Activated effector memory CD4-positive, alpha-beta T cell treated with anti-CD3 and anti-CD28 coated beads, Interleukin-2, amount 50 U/mL, for 16 hours (primary cell): ENCODE results near the gene LCAT.
A peak's percentile ranks its signal among the peaks of the same experiment; 100 is the strongest.
"Not testable (repeated sequence)": the region's sequence is repeated elsewhere in the genome, so short reads cannot be mapped to it uniquely, and the experiment has no call there.

Experiments
- DNase-seq: peaks from one replicate; pipeline ENCODE4 v3.0.0-alpha.2; 2020

The LCAT gene

GRCh38 chr16:67931712-67932461 lies 12.0 kb downstream of the LCAT start, which contains the start of gene CTRL:
Gene CTRL, minus strand, starts transcription at chr16:67931862. Its CDS starts 10 bp downstream, at chr16:67931852.
- DNase-seq = no peak

GRCh38 chr16:67930678-67931211 lies 13.2 kb downstream of the LCAT start:
- no peak for DNase-seq

GRCh38 chr16:67930191-67930590 lies 13.7 kb downstream of the LCAT start:
- DNase-seq = no peak

GRCh38 chr16:67928561-67929364 lies 15.2 kb downstream of the LCAT start:
- peak; percentile 91 for DNase-seq

- no peak for DNase-seq
Measured at GRCh38 chr16:67928147-67928546, 15.8 kb downstream of the LCAT start.

GRCh38 chr16:67927131-67927941 lies 16.6 kb downstream of the LCAT start:
- no peak for DNase-seq

- DNase-seq = no peak
Measured at GRCh38 chr16:67926181-67926750, 17.7 kb downstream of the LCAT start.

GRCh38 chr16:67924140-67924906 lies 19.6 kb downstream of the LCAT start:
- DNase-seq = no peak

GRCh38 chr16:67923414-67924116 lies 20.4 kb downstream of the LCAT start:
- DNase-seq = no peak

- DNase-seq = no peak
Measured at GRCh38 chr16:67922740-67923139, 21.2 kb downstream of the LCAT start.

- no peak for DNase-seq
Measured at GRCh38 chr16:67922221-67922620, 21.7 kb downstream of the LCAT start.

- DNase-seq = no peak
Measured at GRCh38 chr16:67919622-67920221, 24.2 kb downstream of the LCAT start.

- DNase-seq = peak; percentile 73
Measured at GRCh38 chr16:67917852-67918236, 26.1 kb downstream of the LCAT start.

- no peak for DNase-seq
Measured at GRCh38 chr16:67917140-67917851, 26.6 kb downstream of the LCAT start.

GRCh38 chr16:67915831-67916723 lies 27.8 kb downstream of the LCAT start:
- no peak for DNase-seq

- not testable (repeated sequence) for DNase-seq
Measured at GRCh38 chr16:67915496-67915769, 28.5 kb downstream of the LCAT start.

- DNase-seq = no peak
Measured at GRCh38 chr16:67914758-67915495, 29.0 kb downstream of the LCAT start.

- no peak for DNase-seq
Measured at GRCh38 chr16:67910158-67910557, 33.8 kb downstream of the LCAT start.
